NCI-H2029 treated with DMSO at 0.1 percent for 48 hours (cell line): Measurements from ENCODE around the gene ZNF594.
"Not testable (repeated sequence)": the region's sequence is repeated elsewhere in the genome, so short reads cannot be mapped to it uniquely, and the experiment has no call there.

Experiments used
- DNase-seq: peaks from one replicate; lab custom pipeline; 2025; lab: John Stamatoyannopoulos, UW

The ZNF594 gene

GRCh38 chr17:5135726-5136579, 55.7 kb downstream of the ZNF594 start:
- DNase-seq, result no peak

- DNase-seq, result not testable (repeated sequence)
These were observed 56.4 kb downstream of the ZNF594 start for GRCh38 chr17:5135131-5135712.

GRCh38 chr17:5134571-5134970, 57.1 kb downstream of the ZNF594 start:
- DNase-seq, result not testable (repeated sequence)

- DNase-seq, result not testable (repeated sequence)
These were observed 57.7 kb downstream of the ZNF594 start for GRCh38 chr17:5133961-5134360.

- DNase-seq, result no peak
These were observed 58.4 kb downstream of the ZNF594 start for GRCh38 chr17:5133311-5133710.

- not testable (repeated sequence) for DNase-seq
These were observed 59.0 kb downstream of the ZNF594 start for GRCh38 chr17:5132503-5133225.

- not testable (repeated sequence) for DNase-seq
These were observed 59.7 kb downstream of the ZNF594 start for GRCh38 chr17:5131799-5132502.

- no peak for DNase-seq
These were observed 60.4 kb downstream of the ZNF594 start for GRCh38 chr17:5131146-5131715.

GRCh38 chr17:5130687-5131086, 61.0 kb downstream of the ZNF594 start:
- not testable (repeated sequence) for DNase-seq

GRCh38 chr17:5130261-5130660, 61.4 kb downstream of the ZNF594 start:
- DNase-seq, result not testable (repeated sequence)

GRCh38 chr17:5129770-5130169, 61.9 kb downstream of the ZNF594 start:
- not testable (repeated sequence) for DNase-seq
